Thoracic aorta (tissue), 2 donors: ENCODE data around the gene UGT1A7. TPM values are rescaled to one million over a fixed set of nuclear protein-coding genes. Genes with fewer than 3 reads are reported as not detected.

Experiments used
- ATAC-seq: fragments of 150-250 bp; one replicate; pipeline ENCODE4 v1.8.0; 2017; ENCODE audit warnings: low read depth; ENCODE audit not compliant: insufficient number of reproducible peaks, low FRiP score
- DNase-seq: peaks from one replicate; pipeline ENCODE4 v3.0.0-alpha.2; 2020; ENCODE audit warnings: low spot score
- H3K27ac ChIP-seq, 2 donors: fragments of 200-600 bp; sonication (generic); 1 replicate in 1 of 2; 2 replicates in 1 of 2; pipeline ENCODE4 v1.5.1; 2016; ENCODE audit warnings: mild to moderate bottlenecking in 2 of 2, moderate library complexity in 2 of 2
- H3K27me3 ChIP-seq: fragments of 200-600 bp; sonication (generic); replicated peaks from 2 replicates; pipeline ENCODE4 v1.6.0; 2016; ENCODE audit warnings: mild to moderate bottlenecking; ENCODE audit not compliant: insufficient read depth
- H3K36me3 ChIP-seq: fragments of 200-600 bp; sonication (generic); one replicate; pipeline ENCODE4 v1.5.1; 2016
- H3K4me1 ChIP-seq, 2 donors: fragments of 200-600 bp; sonication (generic); 1 replicate in 1 of 2; 2 replicates in 1 of 2; pipeline versions ENCODE4 v1.5.1 to v1.6.0; 2016; ENCODE audit warnings: low read depth in 2 of 2, mild to moderate bottlenecking in 1 of 2; ENCODE audit not compliant: control insufficient read depth in 1 of 2
- H3K4me3 ChIP-seq: fragments of 200-600 bp; sonication (generic); 2 replicates; pipeline ENCODE4 v1.5.1; 2016; ENCODE audit warnings: mild to moderate bottlenecking
- H3K9me3 ChIP-seq: fragments of 200-600 bp; sonication (generic); 2 replicates; pipeline ENCODE4 v1.5.1; 2016
- CTCF ChIP-seq: fragments of 200-600 bp; sonication (generic); IDR thresholded peaks from one replicate; pipeline ENCODE4 v1.5.1; 2019; ENCODE audit warnings: antibody characterized with exemption
- total RNA-seq, 2 donors: library from RNA; depleted of rRNA; stranded (reverse); fragments of >200 nt; gene quantifications; one replicate each; pipeline versions ENCODE4 v1.1.0 to v1.2.3, GENCODE V29; 2016

UGT1A7 gene
- total RNA-seq, 2 donors from 2014 or later: 0.35 TPM; not detected in 1

GRCh38 chr2:233819884-233820773, 138.4 kb downstream of the UGT1A7 start:
- no peak for ATAC-seq
- Histone ChIP-seq H3K9me3 (no peaks in the 10 kb centered on the region), H3K27me3 (no peaks in the 10 kb centered on the region), H3K27ac (no peak overlapping the region), H3K4me3 (no peak overlapping the region), H3K36me3 (no peaks in the 10 kb centered on the region), H3K4me1 (no peaks in the 10 kb centered on the region)
- TF ChIP-seq CTCF: no peak
- no peak for DNase-seq

- H3K9me3 ChIP-seq: no peaks in the 10 kb centered on the region
- no peak overlapping the region for H3K4me3 ChIP-seq
- DNase-seq: no peak
- no peaks in the 10 kb centered on the region for H3K4me1 ChIP-seq
- no peak for TF ChIP-seq CTCF
- no peak overlapping the region for H3K27ac ChIP-seq
- no peaks in the 10 kb centered on the region for H3K27me3 ChIP-seq
- H3K36me3 ChIP-seq: no peaks in the 10 kb centered on the region
- ATAC-seq: no peak
These were observed 139.0 kb downstream of the UGT1A7 start for GRCh38 chr2:233820774-233821105.

- no peak overlapping the region for H3K4me3 ChIP-seq
- DNase-seq: no peak
- no peak overlapping the region for H3K27ac ChIP-seq
- no peaks in the 10 kb centered on the region for H3K4me1 ChIP-seq
- H3K9me3 ChIP-seq: no peaks in the 10 kb centered on the region
- no peaks in the 10 kb centered on the region for H3K36me3 ChIP-seq
- no peaks in the 10 kb centered on the region for H3K27me3 ChIP-seq
- no peak for TF ChIP-seq CTCF
- ATAC-seq: no peak
These were observed 139.5 kb downstream of the UGT1A7 start for GRCh38 chr2:233821196-233821595.

- no peaks in the 10 kb centered on the region for H3K27me3 ChIP-seq
- no peaks in the 10 kb centered on the region for H3K36me3 ChIP-seq
- H3K4me1 ChIP-seq: no peaks in the 10 kb centered on the region
- ATAC-seq: no peak
- no peaks in the 10 kb centered on the region for H3K9me3 ChIP-seq
- DNase-seq: no peak
- TF ChIP-seq CTCF: no peak
- no peak overlapping the region for H3K27ac ChIP-seq
- H3K4me3 ChIP-seq: no peak overlapping the region
These were observed 140.0 kb downstream of the UGT1A7 start for GRCh38 chr2:233821709-233822100.

GRCh38 chr2:233822101-233822771, 140.5 kb downstream of the UGT1A7 start:
- DNase-seq (no peak), ATAC-seq (no peak)
- Histone ChIP-seq H3K4me1 (no peaks in the 10 kb centered on the region), H3K36me3 (no peaks in the 10 kb centered on the region), H3K4me3 (no peak overlapping the region), H3K9me3 (no peaks in the 10 kb centered on the region), H3K27me3 (no peaks in the 10 kb centered on the region), H3K27ac (no peak overlapping the region)
- TF ChIP-seq CTCF: no peak

Other genes with a start within 250 kb of the UGT1A7 start
- gene USP40, start 115.1 kb upstream of the UGT1A7 start, total RNA-seq: 10 to 100 TPM; 23.3 to 30.0 TPM
- gene UGT1A8, start 64.3 kb upstream of the UGT1A7 start, total RNA-seq: not detected
- under 1 TPM in 1 of 2 donors, not detected in 1; 0.41 TPM for gene UGT1A10, start 45.5 kb upstream of the UGT1A7 start, total RNA-seq
- not detected for gene UGT1A9, start 10.0 kb upstream of the UGT1A7 start, total RNA-seq
- gene UGT1A6, start 11.0 kb downstream of the UGT1A7 start, total RNA-seq: not detected
- not detected for gene UGT1A5, start 31.0 kb downstream of the UGT1A7 start, total RNA-seq
- not detected for gene UGT1A4, start 36.8 kb downstream of the UGT1A7 start, total RNA-seq
- not detected for gene UGT1A3, start 47.1 kb downstream of the UGT1A7 start, total RNA-seq
- not detected for gene UGT1A1, start 78.4 kb downstream of the UGT1A7 start, total RNA-seq
- gene MROH2A, start 96.4 kb downstream of the UGT1A7 start, total RNA-seq: not detected
- gene HJURP, start 172.6 kb downstream of the UGT1A7 start, total RNA-seq: 1 to 10 TPM in 1 of 2 donors, under 1 TPM in 1; 0.95 to 1.6 TPM
- gene TRPM8, start 235.5 kb downstream of the UGT1A7 start, total RNA-seq: not detected